CD4-positive, alpha-beta T cell treated with Interleukin-10 for 1 hour (primary cell): Measurements from ENCODE around the gene ZNF341.

Source experiments
- DNase-seq: peaks from one replicate; pipeline ENCODE4 v3.0.0-alpha.2; 2020

The ZNF341 gene

GRCh38 chr20:33828326-33828844 lies 96.6 kb downstream of the ZNF341 start:
- DNase-seq = no peak

GRCh38 chr20:33828967-33829560 lies 97.3 kb downstream of the ZNF341 start:
- no peak for DNase-seq

GRCh38 chr20:33829636-33830035 lies 97.8 kb downstream of the ZNF341 start:
- no peak for DNase-seq

GRCh38 chr20:33830371-33830770 lies 98.6 kb downstream of the ZNF341 start:
- DNase-seq = no peak

- no peak for DNase-seq
These were observed 100.5 kb downstream of the ZNF341 start for GRCh38 chr20:33832103-33832804.

GRCh38 chr20:33833333-33833732 lies 101.5 kb downstream of the ZNF341 start:
- DNase-seq = no peak

- DNase-seq = no peak
These were observed 103.9 kb downstream of the ZNF341 start for GRCh38 chr20:33835615-33836172.

- no peak for DNase-seq
These were observed 104.5 kb downstream of the ZNF341 start for GRCh38 chr20:33836277-33836676.

GRCh38 chr20:33837096-33837830 lies 105.5 kb downstream of the ZNF341 start:
- DNase-seq = no peak

GRCh38 chr20:33838035-33838864 lies 106.5 kb downstream of the ZNF341 start:
- no peak for DNase-seq

- DNase-seq = no peak
These were observed 107.8 kb downstream of the ZNF341 start for GRCh38 chr20:33839591-33839990.

- DNase-seq = no peak
These were observed 108.4 kb downstream of the ZNF341 start for GRCh38 chr20:33840160-33840559.

- DNase-seq = no peak
These were observed 109.1 kb downstream of the ZNF341 start for GRCh38 chr20:33840759-33841435.

- no peak for DNase-seq
These were observed 109.6 kb downstream of the ZNF341 start for GRCh38 chr20:33841436-33841799.
